ENCODE measurements around the gene TMEM125. TPM values are rescaled to one million over a fixed set of nuclear protein-coding genes. Genes with fewer than 3 reads are reported as not detected.

Gene TMEM125
- total RNA-seq, 3 donors from 2014 or later: 31.9 to 71.6 (median 40.6) TPM

GRCh38 chr1:43272576-43273571 lies 3.1 kb downstream of the TMEM125 start:
- DNase-seq: peak in 2 of 3 donors; percentile 7 to 42

GRCh38 chr1:43273708-43274107 lies 3.9 kb downstream of the TMEM125 start:
- ATAC-seq (no peak), DNase-seq (no peak)
- TF ChIP-seq, protein P1, sequence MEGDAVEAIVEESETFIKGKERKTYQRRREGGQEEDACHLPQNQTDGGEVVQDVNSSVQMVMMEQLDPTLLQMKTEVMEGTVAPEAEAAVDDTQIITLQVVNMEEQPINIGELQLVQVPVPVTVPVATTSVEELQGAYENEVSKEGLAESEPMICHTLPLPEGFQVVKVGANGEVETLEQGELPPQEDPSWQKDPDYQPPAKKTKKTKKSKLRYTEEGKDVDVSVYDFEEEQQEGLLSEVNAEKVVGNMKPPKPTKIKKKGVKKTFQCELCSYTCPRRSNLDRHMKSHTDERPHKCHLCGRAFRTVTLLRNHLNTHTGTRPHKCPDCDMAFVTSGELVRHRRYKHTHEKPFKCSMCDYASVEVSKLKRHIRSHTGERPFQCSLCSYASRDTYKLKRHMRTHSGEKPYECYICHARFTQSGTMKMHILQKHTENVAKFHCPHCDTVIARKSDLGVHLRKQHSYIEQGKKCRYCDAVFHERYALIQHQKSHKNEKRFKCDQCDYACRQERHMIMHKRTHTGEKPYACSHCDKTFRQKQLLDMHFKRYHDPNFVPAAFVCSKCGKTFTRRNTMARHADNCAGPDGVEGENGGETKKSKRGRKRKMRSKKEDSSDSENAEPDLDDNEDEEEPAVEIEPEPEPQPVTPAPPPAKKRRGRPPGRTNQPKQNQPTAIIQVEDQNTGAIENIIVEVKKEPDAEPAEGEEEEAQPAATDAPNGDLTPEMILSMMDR (IDR thresholded peaks at IDR 0.05): no peak
- Histone ChIP-seq H3K4me1 (ENCODE audit: low read depth) (peaks cover 10% of the 10 kb centered on the region), H3K36me3 (ENCODE audit: low read depth) (no peaks in the 10 kb centered on the region), H3K9me3 (no peaks in the 10 kb centered on the region), H3K4me3 (no peak overlapping the region)
- intact Hi-C loops (cut with DNase I, micrococcal nuclease): no loop called here

More at GRCh38 chr1:43272576-43273571, 3.1 kb downstream of the TMEM125 start:
- no peaks in the 10 kb centered on the region for H3K9me3 ChIP-seq
- no peaks in the 10 kb centered on the region for H3K36me3 ChIP-seq (ENCODE audit: low read depth)
- no peak overlapping the region for H3K4me3 ChIP-seq
- ATAC-seq: no peak
- intact Hi-C loops (cut with DNase I, micrococcal nuclease): no loop called here
- H3K4me1 ChIP-seq (ENCODE audit: low read depth): peaks cover 10% of the 10 kb centered on the region
- TF ChIP-seq, protein P1 (IDR thresholded peaks at IDR 0.05): no peak

GRCh38 chr1:43274125-43274803 lies 4.5 kb downstream of the TMEM125 start:
- DNase-seq (peak in 1 of 3 donors; percentile 46), ATAC-seq (peak; percentile 8)
- TF ChIP-seq, protein P1 (IDR thresholded peaks at IDR 0.05): no peak
- no peaks in the 10 kb centered on the region for H3K9me3 ChIP-seq
- H3K4me1 ChIP-seq (ENCODE audit: low read depth): peaks cover 10% of the 10 kb centered on the region
- H3K36me3 ChIP-seq (ENCODE audit: low read depth): no peaks in the 10 kb centered on the region
- intact Hi-C loops (cut with DNase I, micrococcal nuclease): no loop called here
- no peak overlapping the region for H3K4me3 ChIP-seq

GRCh38 chr1:43274804-43275180 lies 5.0 kb downstream of the TMEM125 start:
- no peak for ATAC-seq
- TF ChIP-seq, protein P1 (IDR thresholded peaks at IDR 0.05): no peak
- H3K4me3 ChIP-seq: no peak overlapping the region
- H3K4me1 ChIP-seq (ENCODE audit: low read depth): peaks cover 10% of the 10 kb centered on the region
- H3K9me3 ChIP-seq: no peaks in the 10 kb centered on the region
- intact Hi-C loops (cut with DNase I, micrococcal nuclease): no loop called here
- no peaks in the 10 kb centered on the region for H3K36me3 ChIP-seq (ENCODE audit: low read depth)
- DNase-seq: no peak

- ATAC-seq: no peak
- H3K9me3 ChIP-seq: no peaks in the 10 kb centered on the region
- peaks cover 8% of the 10 kb centered on the region for H3K4me1 ChIP-seq (ENCODE audit: low read depth)
- H3K36me3 ChIP-seq (ENCODE audit: low read depth): no peaks in the 10 kb centered on the region
- H3K4me3 ChIP-seq: no peak overlapping the region
- intact Hi-C loops (cut with DNase I, micrococcal nuclease): no loop called here
- TF ChIP-seq, protein P1 (IDR thresholded peaks at IDR 0.05): no peak
- DNase-seq: peak in 1 of 3 donors; percentile 33
Observed at GRCh38 chr1:43275826-43276620, 6.2 kb downstream of the TMEM125 start.

Data from mucosa of descending colon (tissue), 3 donors.